ENCODE measurements around the gene CACNA1G.

- no peak for TF ChIP-seq CTCF (IDR thresholded peaks at IDR 0.05; ENCODE audit: low read length)
- no peak for TF ChIP-seq EZH2 (IDR thresholded peaks at IDR 0.05; ENCODE audit: borderline replicate concordance, low read length)
Observed at GRCh38 chr17:50666316-50666715, 105.8 kb downstream of the CACNA1G start.
